GM13977 (cell line): ENCODE data around the gene IFI27.

ENCODE experiments used
- DNase-seq: peaks from one replicate; pipeline ENCODE4 v3.0.0; 2012; ENCODE audit warnings: low spot score
- in situ Hi-C: fragments of 300-500 bp; cut with MboI; formaldehyde crosslinking; loops from one replicate; pipeline ENCODE4 v1.12.0; 2022; ENCODE audit warnings: low sequenced_read_pairs, low pct_unique_long_range_greater_than_20kb, mixed read lengths, inconsistent platforms; ENCODE audit not compliant: unreplicated experiment
- TF ChIP-seq, protein P1 (sequence below): IDR thresholded peaks from 2 replicates; pipeline ENCODE4 v1.5.1; 2012; ENCODE audit warnings: mild to moderate bottlenecking, control low read depth; ENCODE audit not compliant: insufficient read depth; ENCODE audit errors: extremely low read depth, missing control alignments

IFI27 gene

DNA sequence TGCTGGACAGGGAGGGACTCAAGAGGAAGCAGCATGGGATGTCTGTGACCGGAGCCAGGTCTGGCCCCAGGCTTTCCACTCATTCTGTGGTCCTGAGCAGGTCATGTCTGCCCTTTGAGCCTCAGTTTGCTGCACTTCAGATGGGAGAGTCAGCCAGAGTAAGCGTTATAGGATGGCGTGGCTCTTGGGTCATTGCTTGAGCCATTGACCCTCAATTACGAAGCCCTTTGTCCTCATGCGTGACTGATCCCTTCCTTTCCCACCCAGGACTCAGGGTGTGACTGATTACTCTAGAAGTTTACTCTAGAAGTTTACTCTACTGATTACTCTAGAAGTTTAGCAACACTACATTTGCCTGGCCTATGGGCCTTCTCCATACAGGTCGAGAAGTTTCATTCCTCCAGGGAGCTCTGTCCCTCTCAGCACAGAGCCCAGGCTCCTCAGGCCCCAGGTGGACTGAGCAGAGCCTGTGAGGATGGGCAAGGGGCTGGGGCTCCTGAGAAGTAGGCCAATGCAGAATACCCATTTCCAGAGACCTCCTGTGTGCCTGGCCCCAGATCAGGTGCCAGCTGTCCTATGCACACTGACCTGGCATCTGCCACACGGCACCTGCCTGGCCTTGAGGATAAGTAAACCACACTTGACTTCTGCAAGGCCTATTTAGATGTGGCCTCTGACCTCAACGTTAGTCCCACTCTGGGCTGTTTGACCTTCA is 7.6 kb upstream of the IFI27 start:
- TF ChIP-seq, protein P1, sequence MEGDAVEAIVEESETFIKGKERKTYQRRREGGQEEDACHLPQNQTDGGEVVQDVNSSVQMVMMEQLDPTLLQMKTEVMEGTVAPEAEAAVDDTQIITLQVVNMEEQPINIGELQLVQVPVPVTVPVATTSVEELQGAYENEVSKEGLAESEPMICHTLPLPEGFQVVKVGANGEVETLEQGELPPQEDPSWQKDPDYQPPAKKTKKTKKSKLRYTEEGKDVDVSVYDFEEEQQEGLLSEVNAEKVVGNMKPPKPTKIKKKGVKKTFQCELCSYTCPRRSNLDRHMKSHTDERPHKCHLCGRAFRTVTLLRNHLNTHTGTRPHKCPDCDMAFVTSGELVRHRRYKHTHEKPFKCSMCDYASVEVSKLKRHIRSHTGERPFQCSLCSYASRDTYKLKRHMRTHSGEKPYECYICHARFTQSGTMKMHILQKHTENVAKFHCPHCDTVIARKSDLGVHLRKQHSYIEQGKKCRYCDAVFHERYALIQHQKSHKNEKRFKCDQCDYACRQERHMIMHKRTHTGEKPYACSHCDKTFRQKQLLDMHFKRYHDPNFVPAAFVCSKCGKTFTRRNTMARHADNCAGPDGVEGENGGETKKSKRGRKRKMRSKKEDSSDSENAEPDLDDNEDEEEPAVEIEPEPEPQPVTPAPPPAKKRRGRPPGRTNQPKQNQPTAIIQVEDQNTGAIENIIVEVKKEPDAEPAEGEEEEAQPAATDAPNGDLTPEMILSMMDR, result no peak
- DNase-seq, result no peak
- in situ Hi-C loops, result no loop called here

GRCh38 chr14:94103554-94104150 is 6.9 kb upstream of the IFI27 start:
- no peak for DNase-seq
- in situ Hi-C loops, result no loop called here
- TF ChIP-seq, protein P1, result no peak

GRCh38 chr14:94104731-94105130 is 5.8 kb upstream of the IFI27 start:
- in situ Hi-C loops, result no loop called here
- TF ChIP-seq, protein P1, result no peak
- DNase-seq, result no peak

DNA sequence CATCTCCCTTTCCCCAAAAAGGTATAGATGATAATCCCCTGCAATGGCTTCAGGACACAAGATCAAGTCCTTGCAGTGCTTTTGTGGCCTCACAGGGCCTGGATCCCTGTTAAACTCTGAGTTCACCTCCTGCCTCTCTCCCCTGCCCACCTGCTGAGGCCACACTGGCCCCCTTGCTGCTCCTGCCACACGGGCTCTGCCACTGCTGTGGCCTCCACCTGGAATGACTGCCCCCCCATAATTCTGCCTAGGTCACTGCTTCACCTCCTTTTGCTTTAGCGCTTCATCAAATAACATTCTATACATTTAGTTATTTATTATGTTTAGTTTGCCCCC is 653 bp upstream of the IFI27 start:
- no peak for DNase-seq
- TF ChIP-seq, protein P1, result no peak
- in situ Hi-C loops, result no loop called here

- in situ Hi-C loops, result no loop called here
- TF ChIP-seq, protein P1, result no peak
- DNase-seq, result no peak
Measured at GRCh38 chr14:94111276-94112095, 950 bp downstream of the IFI27 start.

DNA sequence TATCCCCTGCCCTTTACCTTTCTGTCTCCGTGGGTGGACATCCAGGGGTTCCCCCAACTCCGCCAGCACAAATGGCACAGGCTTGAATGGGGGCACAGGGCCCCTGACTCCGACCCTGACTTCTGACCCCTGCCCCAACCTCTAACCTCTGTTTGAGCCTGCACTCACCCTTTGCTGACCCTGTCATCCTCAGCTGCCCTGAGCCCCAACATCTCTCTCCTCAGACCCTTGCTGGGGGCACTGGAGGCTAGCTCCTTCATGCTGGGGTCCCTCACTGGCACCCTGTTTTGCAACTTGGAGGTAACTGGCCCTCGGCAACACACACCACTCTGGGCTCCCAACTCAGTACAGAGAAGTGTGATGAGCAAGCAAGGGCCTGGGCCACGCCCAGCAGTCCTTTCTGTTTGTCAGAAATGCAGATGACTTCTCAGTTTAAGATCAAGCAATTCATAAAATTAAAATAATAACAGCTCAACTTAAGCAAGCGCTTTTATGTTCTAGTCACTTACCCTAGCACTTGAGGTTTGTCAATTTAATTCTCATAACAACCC is 2.1 kb downstream of the IFI27 start:
- TF ChIP-seq, protein P1, result no peak
- DNase-seq, result no peak
- in situ Hi-C loops, result no loop called here
